ENCODE measurements around the gene RIPK1.

- TF ChIP-seq USF2 (IDR thresholded peaks at IDR 0.05): no peak
- TF ChIP-seq EP300 (IDR thresholded peaks at IDR 0.05): no peak
- no peak for TF ChIP-seq POLR2A (IDR thresholded peaks at IDR 0.05; ENCODE audit: low read length)
- TF ChIP-seq TP53 (CRISPR knock-in tag; IDR thresholded peaks at IDR 0.05): no peak
- no peak for TF ChIP-seq CTCF (IDR thresholded peaks at IDR 0.05)
- no peak for TF ChIP-seq SMC3 (IDR thresholded peaks at IDR 0.05)
- no peak for TF ChIP-seq NR3C1 (IDR thresholded peaks at IDR 0.05)
- no peak for TF ChIP-seq CBX8 (IDR thresholded peaks at IDR 0.05)
- no peak for TF ChIP-seq ZSCAN20 (CRISPR knock-in tag; IDR thresholded peaks at IDR 0.05)
- TF ChIP-seq MAFK (IDR thresholded peaks at IDR 0.05; ENCODE audit: partially characterized antibody): no peak
- TF ChIP-seq BHLHE40 (IDR thresholded peaks at IDR 0.05; ENCODE audit: low read depth, low read length): no peak
- TF ChIP-seq RFX5 (IDR thresholded peaks at IDR 0.05): no peak
These were observed 56.4 kb downstream of the RIPK1 start for GRCh38 chr6:3124667-3125066.
